ENCODE measurements around the gene P2RX6.

- TF ChIP-seq CTCF (IDR thresholded peaks at IDR 0.05) (no peak), GABPA (IDR thresholded peaks at IDR 0.05; ENCODE audit: low read depth) (no peak), RAD21 (IDR thresholded peaks at IDR 0.05; ENCODE audit: low read length) (no peak), REST (IDR thresholded peaks at IDR 0.05; ENCODE audit: low read depth, low read length) (no peak), POLR2AphosphoS5 (IDR thresholded peaks at IDR 0.05; ENCODE audit: low read depth, low read length) (no peak), TCF12 (IDR thresholded peaks at IDR 0.05) (no peak), CHD2 (IDR thresholded peaks at IDR 0.05; ENCODE audit: low read length, partially characterized antibody) (no peak)
Observed at GRCh38 chr22:20979940-20980453, 35.0 kb upstream of the P2RX6 start.

Data from SK-N-SH (cell line).